Peyer's patch (tissue), 4 donors: ENCODE data around the gene SNAP25. TPM values are rescaled to one million over a fixed set of nuclear protein-coding genes. Genes with fewer than 3 reads are reported as not detected.

Experiments used
- DNase-seq, 3 donors: peaks; one replicate each; pipeline ENCODE4 v3.0.0-alpha.2; 2017 to 2019
- H3K27ac ChIP-seq, 4 donors: fragments of 200-600 bp; sonication (generic); one replicate each; pipeline ENCODE4 v1.5.1; 2016 to 2019
- H3K27me3 ChIP-seq, 2 donors: fragments of 200-600 bp; sonication (generic); one replicate each; pipeline ENCODE4 v1.5.1; 2019
- H3K36me3 ChIP-seq, 3 donors: fragments of 200-600 bp; sonication (generic); one replicate each; pipeline ENCODE4 v1.5.1; 2016 to 2019
- H3K4me1 ChIP-seq, 4 donors: fragments of 200-600 bp; sonication (generic); one replicate each; pipeline ENCODE4 v1.5.1; 2016 to 2019
- H3K4me3 ChIP-seq, 4 donors: fragments of 200-600 bp; sonication (generic); 1 replicate in 3 of 4; 2 replicates in 1 of 4; pipeline ENCODE4 v1.5.1; 2016 to 2019; ENCODE audit warnings: mild to moderate bottlenecking in 1 of 4
- H3K9me3 ChIP-seq, 4 donors: fragments of 200-600 bp; sonication (generic); one replicate each; pipeline ENCODE4 v1.5.1; 2016 to 2019; ENCODE audit warnings: mild to moderate bottlenecking in 1 of 4
- CTCF ChIP-seq, 6 experiments: fragments of 450-650 bp in 4 of 6; fragments of 200-600 bp in 2 of 6; sonication (generic) in 1 of 6; IDR thresholded peaks; one replicate each; pipeline ENCODE4 v1.5.1; 2017 to 2019; ENCODE audit warnings: antibody characterized with exemption in 6 of 6, mild to moderate bottlenecking in 3 of 6, moderate library complexity in 1 of 6
- POLR2A ChIP-seq, 2 donors: fragments of 450-650 bp; IDR thresholded peaks; one replicate each; pipeline ENCODE4 v1.5.1; 2017; ENCODE audit warnings: antibody characterized with exemption in 2 of 2, mild to moderate bottlenecking in 2 of 2, moderate library complexity in 2 of 2
- total RNA-seq, 4 donors: library from RNA; depleted of rRNA; stranded (reverse); fragments of >200 nt; gene quantifications; one replicate each; pipeline ENCODE4 v1.1.0, GENCODE V29; 2016

The SNAP25 gene
- total RNA-seq, 4 donors from 2014 or later = 1.2 to 2.5 (median 1.6) TPM; not detected in 1

- no peak overlapping the region for H3K27ac ChIP-seq
- TF ChIP-seq CTCF (IDR thresholded peaks at IDR 0.05) = no peak
- H3K9me3 ChIP-seq = no peaks in the 10 kb centered on the region
- no peaks in the 10 kb centered on the region for H3K4me1 ChIP-seq
- no peaks in the 10 kb centered on the region for H3K36me3 ChIP-seq
- H3K27me3 ChIP-seq = no peaks in the 10 kb centered on the region
- no peak overlapping the region for H3K4me3 ChIP-seq
- DNase-seq = no peak
Observed at GRCh38 chr20:10277616-10278015, 59.0 kb downstream of the SNAP25 start.

- Histone ChIP-seq H3K27me3 (no peaks in the 10 kb centered on the region), H3K4me3 (no peak overlapping the region), H3K4me1 (no peaks in the 10 kb centered on the region), H3K27ac (no peak overlapping the region), H3K36me3 (no peaks in the 10 kb centered on the region), H3K9me3 (no peaks in the 10 kb centered on the region)
- TF ChIP-seq POLR2A (IDR thresholded peaks at IDR 0.05) (no peak), CTCF (IDR thresholded peaks at IDR 0.05) (no peak)
- DNase-seq = no peak
Observed at GRCh38 chr20:10278412-10278811, 59.8 kb downstream of the SNAP25 start.

- no peak for DNase-seq
- no peaks in the 10 kb centered on the region for H3K9me3 ChIP-seq
- H3K4me1 ChIP-seq = no peaks in the 10 kb centered on the region
- no peaks in the 10 kb centered on the region for H3K36me3 ChIP-seq
- H3K4me3 ChIP-seq = no peak overlapping the region
- no peaks in the 10 kb centered on the region for H3K27me3 ChIP-seq
- TF ChIP-seq POLR2A (IDR thresholded peaks at IDR 0.05) (no peak), CTCF (IDR thresholded peaks at IDR 0.05) (no peak)
- H3K27ac ChIP-seq = no peak overlapping the region
Observed at GRCh38 chr20:10280018-10280908, 61.6 kb downstream of the SNAP25 start.

GRCh38 chr20:10281911-10282310 lies 63.3 kb downstream of the SNAP25 start:
- TF ChIP-seq POLR2A (IDR thresholded peaks at IDR 0.05) = no peak
- Histone ChIP-seq H3K4me3 (no peak overlapping the region), H3K36me3 (no peaks in the 10 kb centered on the region), H3K9me3 (no peaks in the 10 kb centered on the region), H3K4me1 (no peaks in the 10 kb centered on the region), H3K27ac (no peak overlapping the region), H3K27me3 (no peaks in the 10 kb centered on the region)
- no peak for DNase-seq

- Histone ChIP-seq H3K4me3 (no peak overlapping the region), H3K27me3 (no peaks in the 10 kb centered on the region), H3K27ac (no peak overlapping the region), H3K4me1 (no peaks in the 10 kb centered on the region), H3K9me3 (no peaks in the 10 kb centered on the region), H3K36me3 (no peaks in the 10 kb centered on the region)
- TF ChIP-seq CTCF (IDR thresholded peaks at IDR 0.05) (no peak), POLR2A (IDR thresholded peaks at IDR 0.05) (no peak)
- no peak for DNase-seq
Observed at GRCh38 chr20:10282979-10283456, 64.4 kb downstream of the SNAP25 start.

- no peaks in the 10 kb centered on the region for H3K36me3 ChIP-seq
- no peak for DNase-seq
- H3K27me3 ChIP-seq = no peaks in the 10 kb centered on the region
- no peak overlapping the region for H3K4me3 ChIP-seq
- H3K9me3 ChIP-seq = no peaks in the 10 kb centered on the region
- no peaks in the 10 kb centered on the region for H3K4me1 ChIP-seq
- H3K27ac ChIP-seq = no peak overlapping the region
- TF ChIP-seq POLR2A (IDR thresholded peaks at IDR 0.05) = no peak
- no peak for TF ChIP-seq CTCF (IDR thresholded peaks at IDR 0.05)
Observed at GRCh38 chr20:10286356-10286755, 67.7 kb downstream of the SNAP25 start.
